H1 (cell line): ENCODE results near the gene PMPCB. TPM values are rescaled to one million over a fixed set of nuclear protein-coding genes. Genes with fewer than 3 reads are reported as not detected.

Experiments
- CTCF ChIA-PET: fragments of 300-600 bp; sonication (Branson Sonifier 250); formaldehyde crosslinking; loops from one replicate; lab custom pipeline; 2021; ENCODE audit not compliant: partially characterized antibody; lab: Charles Lee
- POLR2A ChIA-PET: fragments of 300-600 bp; sonication (Branson Sonifier 250); formaldehyde crosslinking; loops from one replicate; lab custom pipeline; 2021; ENCODE audit warnings: inconsistent platforms; ENCODE audit not compliant: partially characterized antibody; lab: Charles Lee
- DNase-seq, 2 experiments: peaks; one replicate each; pipeline versions ENCODE4 v3.0.0 to v3.0.0-alpha.2; 2010 to 2022; ENCODE audit warnings: low spot score in 2 of 2, low read depth in 1 of 2, mixed read lengths in 1 of 2
- FAIRE-seq: peaks from 2 replicates; lab custom pipeline; 2011; peaks lifted over from hg19 to GRCh38; lab: Jason Lieb, UNC
- H2AFZ ChIP-seq: 2 replicates; pipeline ENCODE4 v1.8.1; 2012; ENCODE audit warnings: low read length, inconsistent platforms
- H2AK5ac ChIP-seq: 2 replicates; pipeline ENCODE4 v1.6.1; 2013; ENCODE audit warnings: low read depth, low read length
- H2BK120ac ChIP-seq: replicated peaks from 2 replicates; pipeline ENCODE3; 2013; ENCODE audit warnings: low read depth, low read length, inconsistent platforms
- H2BK12ac ChIP-seq: 2 replicates; pipeline ENCODE4 v1.6.1; 2013; ENCODE audit warnings: low read depth, low read length
- H2BK15ac ChIP-seq: 2 replicates; pipeline ENCODE4 v1.6.1; 2013; ENCODE audit warnings: low read length
- H2BK20ac ChIP-seq: 2 replicates; pipeline ENCODE4 v1.6.1; 2013; ENCODE audit warnings: low read length
- H2BK5ac ChIP-seq: 2 replicates; pipeline ENCODE4 v1.6.1; 2013; ENCODE audit warnings: low read depth, low read length
- H3K14ac ChIP-seq: 2 replicates; pipeline ENCODE4 v1.6.1; 2013; ENCODE audit warnings: inconsistent platforms; ENCODE audit not compliant: insufficient read length
- H3K18ac ChIP-seq: 2 replicates; pipeline ENCODE4 v1.6.1; 2013; ENCODE audit warnings: low read length; ENCODE audit errors: extremely low read depth
- H3K23ac ChIP-seq: 2 replicates; pipeline ENCODE4 v1.6.1; 2013; ENCODE audit warnings: inconsistent platforms; ENCODE audit not compliant: insufficient read length
- H3K23me2 ChIP-seq: 2 replicates; pipeline ENCODE4 v1.6.1; 2013; ENCODE audit warnings: low read depth, low read length
- H3K27ac ChIP-seq: 2 replicates; pipeline ENCODE4 v1.6.1; 2011; ENCODE audit warnings: low read depth, low read length, inconsistent platforms
- H3K27me3 ChIP-seq, 4 experiments: replicated peaks in 1 of 4; 1 replicate in 1 of 4; 2 replicates in 3 of 4; pipeline versions ENCODE4 v1.6.1 to v1.8.1; 2011 to 2013; ENCODE audit warnings: low read length in 3 of 4, mild to moderate bottlenecking in 3 of 4, inconsistent platforms in 2 of 4, mixed read lengths in 2 of 4, moderate library complexity in 1 of 4; ENCODE audit not compliant: control insufficient read depth in 3 of 4, insufficient read depth in 3 of 4; ENCODE audit errors: extremely low read depth in 1 of 4
- H3K36me3 ChIP-seq, 4 experiments: 2 replicates each; pipeline versions ENCODE4 v1.6.1 to v1.8.1; 2011 to 2013; ENCODE audit warnings: mild to moderate bottlenecking in 4 of 4, low read length in 3 of 4, moderate library complexity in 2 of 4, control low read depth in 1 of 4, inconsistent platforms in 1 of 4; ENCODE audit not compliant: insufficient read depth in 4 of 4, control insufficient read depth in 2 of 4
- H3K4ac ChIP-seq: replicated peaks from 2 replicates; pipeline ENCODE3; 2013; ENCODE audit warnings: low read length, low read depth, mixed read lengths, inconsistent platforms; ENCODE audit not compliant: insufficient read length
- H3K4me1 ChIP-seq, 4 experiments: replicated peaks in 1 of 4; 1 replicate in 1 of 4; 2 replicates in 3 of 4; pipeline versions ENCODE4 v1.6.1 to v1.8.1; 2011 to 2013; ENCODE audit warnings: low read length in 3 of 4, inconsistent platforms in 2 of 4, mixed read lengths in 1 of 4; ENCODE audit not compliant: insufficient read depth in 4 of 4, control insufficient read depth in 3 of 4
- H3K4me2 ChIP-seq, 2 experiments: 2 replicates each; pipeline versions ENCODE4 v1.6.1 to v1.8.1; 2011 to 2013; ENCODE audit warnings: low read depth in 2 of 2, low read length in 2 of 2, control low read depth in 1 of 2, inconsistent platforms in 1 of 2, mild to moderate bottlenecking in 1 of 2; ENCODE audit not compliant: insufficient read depth in 1 of 2
- H3K4me3 ChIP-seq, 4 experiments: fragments of 200-600, 300-600 bp in 1 of 4; sonication (generic), shearing (Covaris generic), sonication (Bioruptor Twin) in 1 of 4; 2 replicates each; pipeline versions ENCODE4 v1.5.1 to v1.8.1; 2011 to 2016; ENCODE audit warnings: low read length in 4 of 4, low read depth in 3 of 4, control low read depth in 2 of 4, inconsistent platforms in 2 of 4, mild to moderate bottlenecking in 2 of 4, mixed read lengths in 1 of 4, moderate library complexity in 1 of 4; ENCODE audit not compliant: insufficient read depth in 2 of 4; ENCODE audit errors: extremely low read depth in 1 of 4
- H3K56ac ChIP-seq: replicated peaks from 2 replicates; pipeline ENCODE3; 2013; ENCODE audit warnings: low read depth, mild to moderate bottlenecking, mixed read lengths, low read length, inconsistent platforms; ENCODE audit not compliant: insufficient read length
- H3K79me1 ChIP-seq: 2 replicates; pipeline ENCODE4 v1.6.1; 2013; ENCODE audit warnings: low read depth, low read length, control low read depth
- H3K79me2 ChIP-seq, 2 experiments: 2 replicates each; pipeline versions ENCODE4 v1.6.1 to v1.8.1; 2012 to 2013; ENCODE audit warnings: low read length in 2 of 2, mild to moderate bottlenecking in 2 of 2, inconsistent platforms in 1 of 2; ENCODE audit not compliant: insufficient read depth in 2 of 2, control insufficient read depth in 1 of 2
- H3K9ac ChIP-seq, 4 experiments: replicated peaks in 1 of 4; 1 replicate in 1 of 4; 2 replicates in 3 of 4; pipeline versions ENCODE4 v1.6.1 to v1.8.1; 2011 to 2013; ENCODE audit warnings: low read depth in 3 of 4, low read length in 3 of 4, control low read depth in 2 of 4, mild to moderate bottlenecking in 2 of 4, moderate library complexity in 2 of 4, inconsistent platforms in 1 of 4; ENCODE audit errors: extremely low read depth in 1 of 4
- H3K9me3 ChIP-seq, 2 experiments: 2 replicates each; pipeline versions ENCODE4 v1.6.1 to v1.8.1; 2012 to 2013; ENCODE audit warnings: mild to moderate bottlenecking in 2 of 2, moderate library complexity in 2 of 2, control low read depth in 1 of 2, inconsistent platforms in 1 of 2, low read depth in 1 of 2, low read length in 1 of 2, mixed read lengths in 1 of 2; ENCODE audit not compliant: insufficient read depth in 2 of 2
- H4K20me1 ChIP-seq, 2 experiments: replicated peaks in 1 of 2; 2 replicates each; pipeline versions ENCODE3 to v1.8.1; 2011 to 2013; ENCODE audit warnings: inconsistent platforms in 2 of 2, low read length in 2 of 2, mild to moderate bottlenecking in 1 of 2; ENCODE audit not compliant: insufficient read depth in 2 of 2, control insufficient read depth in 1 of 2
- H4K5ac ChIP-seq: 2 replicates; pipeline ENCODE4 v1.6.1; 2013; ENCODE audit warnings: low read length, low read depth, mixed read lengths, inconsistent platforms; ENCODE audit not compliant: insufficient read length
- H4K8ac ChIP-seq: 2 replicates; pipeline ENCODE4 v1.8.0; 2013; ENCODE audit warnings: mild to moderate bottlenecking, moderate library complexity, low read length, inconsistent platforms; ENCODE audit not compliant: insufficient read depth; ENCODE audit errors: extremely low read depth
- H4K91ac ChIP-seq: replicated peaks from 2 replicates; pipeline ENCODE3; 2013; ENCODE audit warnings: low read length, mixed read lengths, inconsistent platforms; ENCODE audit not compliant: insufficient read length
- BACH1 ChIP-seq: IDR thresholded peaks from 2 replicates; pipeline ENCODE4 v1.6.1; 2012; ENCODE audit warnings: low read length, improper control_type of control experiment
- BCL11A ChIP-seq, 2 experiments: IDR thresholded peaks; one replicate each; pipeline ENCODE4 v1.6.1; 2011; ENCODE audit warnings: low read depth in 2 of 2, low read length in 2 of 2, mild to moderate bottlenecking in 2 of 2
- HDAC2 ChIP-seq, 2 experiments: fragments of 300-600 bp in 1 of 2; sonication (generic) in 1 of 2; IDR thresholded peaks; 2 replicates each; pipeline ENCODE4 v1.6.1; 2011 to 2012; ENCODE audit warnings: low read depth in 2 of 2, low read length in 2 of 2, mild to moderate bottlenecking in 2 of 2, moderate library complexity in 2 of 2, borderline replicate concordance in 1 of 2, inconsistent platforms in 1 of 2
- JUND ChIP-seq: IDR thresholded peaks from 2 replicates; pipeline ENCODE4 v1.6.1; 2011; ENCODE audit warnings: mild to moderate bottlenecking, improper control_type of control experiment, low read length
- RAD21 ChIP-seq, 2 experiments: IDR thresholded peaks in 1 of 2; conservative IDR thresholded peaks in 1 of 2; 2 replicates each; pipeline ENCODE4 v1.6.1; 2011; ENCODE audit warnings: low read depth in 2 of 2, low read length in 2 of 2, improper control_type of control experiment in 1 of 2, inconsistent platforms in 1 of 2, mild to moderate bottlenecking in 1 of 2, moderate library complexity in 1 of 2
- SAP30 ChIP-seq: fragments of 300-600 bp; sonication (generic); IDR thresholded peaks from 2 replicates; pipeline ENCODE4 v1.7.1; 2012; ENCODE audit warnings: low read length, moderate library complexity, mild to moderate bottlenecking, inconsistent platforms; ENCODE audit not compliant: insufficient read depth, insufficient replicate concordance
- ZNF274 ChIP-seq: IDR thresholded peaks from 2 replicates; pipeline ENCODE4 v1.7.0; 2012; ENCODE audit warnings: low read length, borderline replicate concordance; ENCODE audit errors: extremely low read depth
- WGBS, 2 experiments: shearing (Covaris generic) in 1 of 2; methylation state at CpG; one replicate each; pipeline versions ENCODE4 v1.1.6 to v1.1.7; 2013 to 2015; ENCODE audit warnings: low lambda C conversion rate in 2 of 2, mixed read lengths in 2 of 2, inconsistent platforms in 1 of 2, low coverage in 1 of 2, missing lambda C conversion rate in 1 of 2; ENCODE audit not compliant: insufficient replicate concordance in 2 of 2, insufficient coverage in 1 of 2, insufficient read length in 1 of 2; ENCODE audit errors: extremely low coverage in 1 of 2, missing lambda C conversion rate in 1 of 2; 5-methylcytosine and 5-hydroxymethylcytosine counted together
- polyA plus RNA-seq, 7 experiments: library from polyadenylated mRNA; depleted of rRNA in 3 of 7; stranded (reverse) in 5 of 7; unstranded in 2 of 7; fragments of >200 nt in 5 of 7; fragments of 200-250 nt in 2 of 7; gene quantifications; 1 replicate in 5 of 7; 2 replicates in 1 of 7; 4 replicates in 1 of 7; pipeline versions ENCODE4 v1.2.1 to v1.2.3, GENCODE V29; 2011 to 2013; ENCODE audit warnings: missing spikeins in 2 of 7, mixed read lengths in 2 of 7
- total RNA-seq: library from RNA; stranded (reverse); fragmentation: NEBNext Ultra II Directional; extraction: Animal tissue kit (Norgen Biotek cat#: 25700); gene quantifications from 2 replicates; pipeline ENCODE4 v1.2.1, GENCODE V29; 2021
- TF ChIP-seq, protein P1 (sequence below): IDR thresholded peaks from 2 replicates; pipeline ENCODE4 v1.6.1; 2012; ENCODE audit warnings: inconsistent platforms
- TF ChIP-seq, protein P2 (sequence below), 3 experiments: IDR thresholded peaks; 1 replicate in 2 of 3; 2 replicates in 1 of 3; pipeline versions ENCODE4 v1.5.1 to v1.6.1; 2011; ENCODE audit warnings: low read length in 3 of 3, mild to moderate bottlenecking in 3 of 3, inconsistent platforms in 2 of 3, low read depth in 1 of 3, moderate library complexity in 1 of 3; ENCODE audit not compliant: insufficient read depth in 1 of 3; ENCODE audit errors: control extremely low read depth in 1 of 3

PMPCB gene
- total and polyA plus RNA-seq, 2 of the 8 experiments (the other 6 are each of a cell fraction or from before 2014, with no cell fraction given): 60.6 to 83.5 TPM

DNA sequence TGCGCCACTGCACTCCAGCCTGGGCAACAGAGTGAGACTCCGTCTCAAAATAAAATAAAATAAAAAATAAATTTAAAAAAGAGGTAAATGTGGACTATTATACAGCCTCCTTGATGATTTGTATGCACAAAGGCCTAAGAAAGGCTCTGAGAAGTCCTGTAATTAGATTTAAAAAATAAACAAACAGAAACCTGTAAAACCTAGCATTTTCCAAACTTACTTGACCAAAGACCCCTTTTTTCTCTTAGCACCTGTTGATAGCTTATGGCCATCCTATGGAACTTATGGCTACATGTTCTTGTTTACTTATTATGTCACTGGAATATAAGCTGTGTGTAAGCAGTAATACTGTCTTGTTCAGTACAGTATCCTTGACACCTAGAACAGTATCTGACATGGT is 41.6 kb downstream of the PMPCB start:
- H3K9ac ChIP-seq: no peak overlapping the region
- no peak overlapping the region for H2BK120ac ChIP-seq
- CTCF ChIA-PET: interaction anchor here (0.7 to 1.3 kb wide), 2 partner anchors 13 to 16 kb away, joined by 3 to 5 read pairs; no protein-coding TSS in a partner anchor
- H3K36me3 ChIP-seq: peaks cover 15 to 56% (median 39%) of the 10 kb centered on the region in 4 experiments
- no peak overlapping the region for H2BK15ac ChIP-seq
- peaks cover 12 to 55% of the 10 kb centered on the region in 2 experiments for H3K79me2 ChIP-seq
- no peak overlapping the region for H3K4ac ChIP-seq
- H3K27me3 ChIP-seq: no peaks in the 10 kb centered on the region
- POLR2A ChIA-PET: interaction anchor here (1.2 to 2.4 kb wide), 5 partner anchors 9 to 32 kb away, joined by 3 to 9 read pairs (median 5); partner anchors contain the start of gene PSMC2
- H3K14ac ChIP-seq: no peak overlapping the region
- FAIRE-seq (no peak), DNase-seq (no peak)
- H4K20me1 ChIP-seq: peaks cover 2% of the 10 kb centered on the region in 2 experiments
- peaks cover 6% of the 10 kb centered on the region; the same call in 1 of the 2 replicates for H3K79me1 ChIP-seq
- no peaks in the 10 kb centered on the region for H3K9me3 ChIP-seq
- H3K23ac ChIP-seq: no peak overlapping the region
- H3K56ac ChIP-seq: no peak overlapping the region
- H4K8ac ChIP-seq: no peak overlapping the region
- H3K4me2 ChIP-seq: no peak overlapping the region
- peaks cover 4% of the 10 kb centered on the region for H3K23me2 ChIP-seq
- H2AK5ac ChIP-seq: no peak overlapping the region
- H3K27ac ChIP-seq: no peak overlapping the region
- WGBS, 2 experiments: 100% methylated on average over 2 of the region's 2 CpGs; no CpG with 5 or more reads in 1 of the 2 experiments
- no peak overlapping the region for H2BK12ac ChIP-seq
- H2BK20ac ChIP-seq: no peak overlapping the region
- H2AFZ ChIP-seq: no peak overlapping the region
- H3K4me3 ChIP-seq: no peak overlapping the region
- H3K18ac ChIP-seq: no peak overlapping the region
- H3K4me1 ChIP-seq: peaks cover 0 to 6% (median 2%) of the 10 kb centered on the region in 4 experiments; a peak in 2 of 7 replicates
- no peak overlapping the region for H4K5ac ChIP-seq
- H2BK5ac ChIP-seq: no peak overlapping the region
- H4K91ac ChIP-seq: no peak overlapping the region
- TF ChIP-seq JUND (no peak), ZNF274 (no peak), BCL11A (IDR thresholded peaks at IDR 0.05; ENCODE audit: low read depth in 2 of 2, low read length in 2 of 2) (no peak), HDAC2 (IDR thresholded peaks at IDR 0.05; ENCODE audit: borderline replicate concordance in 1 of 2, low read depth in 2 of 2, low read length in 2 of 2) (no peak), RAD21 (IDR thresholded peaks at IDR 0.05 in 1 of 2, conservative IDR thresholded peaks at IDR 0.05 in 1 of 2; ENCODE audit: low read depth in 2 of 2, low read length in 2 of 2) (no peak), BACH1 (no peak), SAP30 (no peak)
- TF ChIP-seq, protein P1, sequence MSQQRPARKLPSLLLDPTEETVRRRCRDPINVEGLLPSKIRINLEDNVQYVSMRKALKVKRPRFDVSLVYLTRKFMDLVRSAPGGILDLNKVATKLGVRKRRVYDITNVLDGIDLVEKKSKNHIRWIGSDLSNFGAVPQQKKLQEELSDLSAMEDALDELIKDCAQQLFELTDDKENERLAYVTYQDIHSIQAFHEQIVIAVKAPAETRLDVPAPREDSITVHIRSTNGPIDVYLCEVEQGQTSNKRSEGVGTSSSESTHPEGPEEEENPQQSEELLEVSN: no peak
- TF ChIP-seq, protein P2, sequence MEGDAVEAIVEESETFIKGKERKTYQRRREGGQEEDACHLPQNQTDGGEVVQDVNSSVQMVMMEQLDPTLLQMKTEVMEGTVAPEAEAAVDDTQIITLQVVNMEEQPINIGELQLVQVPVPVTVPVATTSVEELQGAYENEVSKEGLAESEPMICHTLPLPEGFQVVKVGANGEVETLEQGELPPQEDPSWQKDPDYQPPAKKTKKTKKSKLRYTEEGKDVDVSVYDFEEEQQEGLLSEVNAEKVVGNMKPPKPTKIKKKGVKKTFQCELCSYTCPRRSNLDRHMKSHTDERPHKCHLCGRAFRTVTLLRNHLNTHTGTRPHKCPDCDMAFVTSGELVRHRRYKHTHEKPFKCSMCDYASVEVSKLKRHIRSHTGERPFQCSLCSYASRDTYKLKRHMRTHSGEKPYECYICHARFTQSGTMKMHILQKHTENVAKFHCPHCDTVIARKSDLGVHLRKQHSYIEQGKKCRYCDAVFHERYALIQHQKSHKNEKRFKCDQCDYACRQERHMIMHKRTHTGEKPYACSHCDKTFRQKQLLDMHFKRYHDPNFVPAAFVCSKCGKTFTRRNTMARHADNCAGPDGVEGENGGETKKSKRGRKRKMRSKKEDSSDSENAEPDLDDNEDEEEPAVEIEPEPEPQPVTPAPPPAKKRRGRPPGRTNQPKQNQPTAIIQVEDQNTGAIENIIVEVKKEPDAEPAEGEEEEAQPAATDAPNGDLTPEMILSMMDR (IDR thresholded peaks at IDR 0.05; ENCODE audit: control extremely low read depth in 1 of 3, insufficient read depth in 1 of 3, low read depth in 1 of 3, low read length in 3 of 3): no peak
